GM11168 (cell line): ENCODE measurements around the gene DNAH14.

ENCODE experiments used
- in situ Hi-C: fragments of 300-500 bp; cut with MboI; formaldehyde crosslinking; loops from one replicate; pipeline ENCODE4 v1.12.0; 2022; ENCODE audit warnings: low sequenced_read_pairs; ENCODE audit not compliant: unreplicated experiment

The DNAH14 gene

DNA sequence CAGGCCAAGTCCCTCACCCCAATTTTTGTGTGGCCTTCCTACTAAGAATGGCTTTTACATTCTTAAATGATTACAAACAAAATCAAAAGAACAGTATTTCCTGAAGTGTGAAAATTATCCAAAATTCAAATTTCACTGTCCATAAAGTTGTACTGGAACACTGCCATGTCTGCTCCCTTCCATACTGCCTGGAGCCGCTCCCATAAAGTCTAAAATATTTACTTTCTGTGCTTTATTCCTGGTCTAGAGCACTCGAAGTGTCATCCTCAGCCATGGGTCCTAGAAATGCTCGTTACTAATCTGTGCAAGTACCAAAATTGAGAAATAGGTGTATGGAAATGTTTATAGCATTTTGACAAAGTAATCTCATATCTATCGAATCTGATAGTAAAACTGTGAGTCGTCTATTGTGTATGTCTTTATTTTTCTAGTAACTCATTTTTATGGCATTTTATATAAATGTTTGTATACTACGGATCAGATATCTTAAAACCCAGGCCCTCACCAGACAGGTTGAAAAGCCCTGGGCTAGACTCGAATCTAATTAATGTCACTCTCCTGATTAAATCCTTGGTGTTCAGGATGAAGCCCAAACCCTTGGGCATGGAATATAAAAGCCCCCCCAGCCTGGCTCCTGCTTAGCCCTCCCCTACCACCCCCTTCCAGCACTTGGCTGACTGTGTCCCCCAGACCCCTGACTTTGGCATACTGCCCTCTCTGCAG is 493.5 kb downstream of the DNAH14 start:
- in situ Hi-C loops, result no loop called here

DNA sequence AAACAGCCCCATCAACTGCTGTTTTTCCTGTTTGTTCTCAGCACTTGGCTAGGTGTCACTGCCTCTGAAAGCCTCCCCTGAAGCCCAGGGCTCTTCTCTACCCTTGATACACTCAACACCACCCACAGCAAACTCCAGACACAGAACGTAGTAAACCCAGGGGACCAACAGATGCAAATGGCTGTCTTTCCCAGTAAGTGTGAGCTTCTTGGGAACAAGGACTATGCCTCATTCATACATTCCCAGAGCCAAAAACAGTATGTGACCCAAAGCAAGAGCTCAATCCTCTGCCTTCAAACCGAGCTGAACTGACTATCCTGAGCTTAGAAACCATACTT is 494.0 kb downstream of the DNAH14 start:
- in situ Hi-C loops, result no loop called here

DNA sequence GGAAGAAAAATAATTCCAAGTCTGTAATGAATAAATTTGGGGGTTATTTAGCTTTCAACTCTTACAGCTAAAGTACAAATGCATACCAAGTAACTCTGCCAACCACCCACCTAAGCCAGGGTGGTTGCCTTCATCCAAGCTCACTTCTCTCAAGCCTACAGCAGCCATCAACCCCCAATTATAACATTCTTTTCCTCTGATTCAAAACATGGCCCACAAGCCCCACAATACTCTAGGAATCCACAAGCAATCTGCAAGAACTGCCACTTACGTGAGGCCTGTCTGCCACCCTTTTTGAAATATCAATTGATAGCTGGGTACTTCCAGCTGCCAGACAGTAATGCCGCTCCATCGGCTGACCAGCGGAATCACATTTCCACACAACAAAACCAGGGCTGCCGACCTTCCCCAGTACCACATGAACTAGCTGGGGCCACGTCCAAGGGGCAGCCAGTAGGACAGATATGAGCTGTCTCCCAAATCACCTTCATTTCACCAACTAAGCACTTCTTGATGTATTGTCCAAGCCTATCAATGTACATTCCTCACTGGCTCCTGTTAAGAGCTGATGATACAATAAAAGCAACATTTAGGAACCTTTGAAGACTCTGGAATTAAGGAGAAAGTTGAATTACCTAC is 495.2 kb downstream of the DNAH14 start:
- in situ Hi-C loops, result no loop called here

DNA sequence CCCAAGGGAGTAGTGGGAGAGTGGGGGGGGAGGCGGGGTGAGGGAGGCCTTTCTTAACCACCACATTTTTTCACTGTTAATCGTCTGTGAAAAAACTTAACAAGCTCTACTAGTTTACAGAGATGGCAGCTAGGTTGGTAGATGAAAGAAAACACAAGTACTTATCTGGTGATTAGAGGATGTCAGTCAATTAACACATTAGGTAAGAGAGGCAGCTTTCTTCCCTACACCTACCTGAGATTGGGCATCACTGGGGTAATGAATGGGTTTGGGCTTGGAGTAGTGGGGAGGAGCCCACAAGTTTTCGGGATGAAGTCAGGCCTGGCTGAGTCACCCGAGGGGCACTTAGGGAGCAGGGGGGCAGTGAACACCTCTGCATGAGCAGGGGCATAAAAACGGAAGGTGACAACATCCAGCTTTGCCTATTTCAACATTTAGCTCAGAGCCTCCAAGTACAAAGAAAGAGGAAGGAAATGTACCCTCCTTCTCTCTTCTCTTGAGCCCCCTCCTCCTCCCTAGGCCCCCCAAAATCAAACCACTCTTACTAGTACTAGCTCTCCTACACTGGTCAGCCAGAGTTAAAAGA is 495.8 kb downstream of the DNAH14 start:
- in situ Hi-C loops, result no loop called here

DNA sequence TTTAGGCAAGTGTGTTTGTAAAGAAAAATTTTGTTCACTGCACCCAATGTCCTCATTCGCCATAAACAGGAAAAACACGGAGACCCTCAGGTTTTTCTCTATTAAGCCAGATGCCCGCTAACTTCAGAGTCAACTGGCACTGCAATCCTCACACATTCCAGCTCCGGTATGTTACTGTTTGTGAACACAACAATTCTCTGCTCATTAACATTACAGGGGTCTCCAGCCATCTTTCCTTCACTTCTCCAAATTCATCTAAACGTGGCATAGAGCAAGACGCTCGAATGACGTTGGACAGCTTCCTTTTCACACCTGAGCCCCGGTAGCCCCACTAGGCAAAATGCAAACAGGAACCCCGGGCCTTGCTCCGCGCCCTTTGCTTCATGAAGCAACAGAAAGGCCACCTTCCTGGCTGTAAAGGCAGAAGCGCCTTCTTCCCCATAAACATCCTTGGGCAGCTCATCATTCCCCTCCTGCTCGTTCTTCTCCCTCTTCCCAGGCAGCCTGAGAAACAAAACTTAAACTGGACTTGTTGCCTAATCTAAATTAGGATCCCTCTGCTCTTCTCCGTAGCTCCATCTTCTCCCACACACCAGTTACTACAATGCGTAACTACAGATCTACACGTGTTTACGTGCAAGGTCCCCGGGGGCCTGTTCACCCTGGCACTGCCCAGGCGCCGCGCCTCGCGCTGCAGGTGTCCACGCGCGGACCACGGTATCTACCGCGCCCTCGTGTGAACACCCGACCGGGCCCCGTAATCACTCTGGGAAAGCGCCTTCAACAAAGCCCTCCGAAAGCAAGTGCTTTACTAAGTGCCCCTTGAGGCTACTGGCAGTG is 497.1 kb downstream of the DNAH14 start:
- in situ Hi-C loops, result no loop called here

DNA sequence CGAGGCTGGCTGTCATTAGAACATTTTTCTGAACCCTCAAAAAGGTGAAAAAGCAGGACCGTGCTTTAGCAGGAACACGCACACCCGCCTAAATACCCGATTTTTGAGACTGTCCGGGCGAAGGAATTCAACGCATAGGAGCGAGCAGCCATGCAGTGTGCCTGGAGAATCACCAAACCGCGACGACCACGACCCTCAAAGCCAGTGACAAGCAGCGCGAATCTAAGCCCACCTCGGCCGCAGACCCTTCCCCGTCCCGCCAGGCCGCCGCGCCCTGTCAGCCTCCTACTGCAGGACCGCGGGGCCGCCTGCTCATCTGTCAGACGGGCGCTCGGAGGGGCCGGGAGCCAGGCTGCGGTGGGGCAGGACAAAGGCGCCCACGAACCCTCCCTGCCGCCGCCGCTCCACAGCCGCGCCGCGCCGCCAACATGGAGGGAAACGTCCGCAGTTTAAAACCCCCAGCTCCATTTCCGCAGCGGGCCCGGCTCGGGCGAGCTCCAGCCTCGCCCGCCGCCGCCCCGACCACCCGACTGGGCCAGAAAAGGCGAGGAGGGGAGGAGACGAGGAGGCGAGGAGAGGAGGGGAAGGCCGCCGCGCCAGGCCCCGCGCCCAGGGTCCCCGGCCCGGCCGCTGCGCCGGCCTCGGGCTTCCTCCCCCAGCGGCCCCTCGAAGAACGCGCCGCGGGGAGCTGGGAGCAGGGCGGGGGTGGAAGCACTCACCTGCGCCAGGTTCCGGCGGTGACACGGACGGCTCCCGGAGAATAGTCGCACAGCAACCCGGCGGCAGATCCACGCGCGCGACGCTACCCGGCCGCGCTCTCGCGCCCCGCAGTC is 498.0 kb downstream of the DNAH14 start, which contains the start of gene LBR:
Gene LBR, minus strand, starts transcription at position 804 of the 833 bp plus-strand sequence. CDS start 3,963 bp downstream, outside the sequence.
- in situ Hi-C loops, result no loop called here

DNA sequence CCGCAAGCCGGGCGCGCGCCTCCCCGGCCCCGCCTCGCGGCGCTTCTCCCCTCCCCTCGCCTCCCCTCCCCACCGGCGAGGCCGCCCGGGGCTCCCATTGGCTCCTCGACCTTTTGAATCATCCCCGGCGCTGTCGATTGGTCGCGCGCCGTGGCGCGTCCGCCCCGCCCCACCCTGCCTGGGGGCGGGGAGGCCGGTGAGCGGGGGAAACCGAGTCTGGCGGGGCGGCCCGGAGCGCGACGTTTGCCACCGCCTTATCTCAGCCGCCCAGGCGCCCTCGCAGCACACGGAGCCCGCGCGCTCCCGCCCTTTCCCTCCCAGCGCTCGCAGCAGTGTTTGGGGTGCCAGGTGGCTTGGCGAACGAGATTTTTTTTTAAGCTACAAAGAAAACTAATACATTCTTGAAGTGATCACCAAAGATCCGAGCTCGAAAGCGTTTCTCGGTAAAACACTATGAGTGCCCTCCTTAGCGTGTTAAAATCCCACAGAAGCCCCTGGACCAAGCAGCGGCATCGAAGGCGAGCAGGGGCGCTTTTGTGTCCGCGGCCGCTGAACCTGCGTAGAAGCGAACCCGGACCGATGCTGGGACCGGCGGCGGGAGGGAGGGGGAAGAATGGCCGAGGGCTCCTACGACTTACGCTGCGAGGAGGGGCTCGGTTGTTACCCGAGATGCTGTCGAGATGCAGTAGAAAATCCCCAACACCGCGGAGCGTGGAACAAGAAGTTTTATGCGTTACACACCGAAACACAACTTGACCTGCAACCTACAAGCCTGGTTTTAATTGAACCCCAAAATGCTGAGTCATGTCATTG is 498.8 kb downstream of the DNAH14 start:
- in situ Hi-C loops, result no loop called here

DNA sequence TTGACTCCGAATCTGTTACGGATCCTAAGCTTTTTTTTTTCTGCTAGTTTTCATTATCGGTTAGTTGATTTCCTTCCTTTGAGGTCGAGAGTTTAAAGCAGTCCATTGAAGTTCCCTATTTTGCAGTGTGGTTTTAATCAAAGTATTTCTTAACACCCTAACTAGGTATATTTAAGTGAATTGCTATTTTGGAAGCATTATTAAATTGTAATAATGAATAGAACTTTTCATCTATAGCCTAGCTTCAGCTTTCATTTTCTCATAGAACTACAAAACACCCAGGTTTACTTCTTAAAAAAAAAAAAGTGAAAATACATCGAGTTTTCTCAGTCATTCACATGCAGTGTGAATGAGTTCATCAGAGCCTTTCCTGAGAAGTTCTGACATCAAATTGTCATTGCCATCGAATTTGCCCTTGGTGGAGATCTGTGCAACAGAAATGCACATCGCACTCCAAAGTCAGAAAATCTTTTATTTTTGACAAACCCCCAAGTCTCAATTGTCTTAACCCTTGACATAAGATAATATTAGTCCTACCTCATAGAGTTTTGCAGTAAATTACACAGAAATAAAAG is 499.5 kb downstream of the DNAH14 start:
- in situ Hi-C loops, result no loop called here

DNA sequence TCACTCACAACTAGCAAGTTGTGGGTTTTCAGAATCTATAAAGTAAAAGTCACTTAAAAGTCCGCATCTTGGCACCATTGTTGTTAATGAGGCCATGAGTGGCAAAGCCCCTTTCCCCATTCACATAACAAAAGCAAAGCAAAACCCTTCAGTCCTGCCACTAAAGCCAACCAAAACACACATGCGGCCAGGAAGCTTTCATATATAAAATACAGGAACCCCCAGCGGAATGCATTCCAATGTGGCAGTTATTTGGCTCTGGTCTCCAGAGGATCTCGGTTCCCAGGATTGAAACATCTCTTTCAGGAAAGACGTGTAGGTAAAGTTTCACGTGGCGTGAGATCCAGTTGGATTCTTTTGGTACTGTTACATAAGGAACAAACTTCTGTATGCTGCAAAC is 500.8 kb downstream of the DNAH14 start:
- in situ Hi-C loops, result no loop called here

DNA sequence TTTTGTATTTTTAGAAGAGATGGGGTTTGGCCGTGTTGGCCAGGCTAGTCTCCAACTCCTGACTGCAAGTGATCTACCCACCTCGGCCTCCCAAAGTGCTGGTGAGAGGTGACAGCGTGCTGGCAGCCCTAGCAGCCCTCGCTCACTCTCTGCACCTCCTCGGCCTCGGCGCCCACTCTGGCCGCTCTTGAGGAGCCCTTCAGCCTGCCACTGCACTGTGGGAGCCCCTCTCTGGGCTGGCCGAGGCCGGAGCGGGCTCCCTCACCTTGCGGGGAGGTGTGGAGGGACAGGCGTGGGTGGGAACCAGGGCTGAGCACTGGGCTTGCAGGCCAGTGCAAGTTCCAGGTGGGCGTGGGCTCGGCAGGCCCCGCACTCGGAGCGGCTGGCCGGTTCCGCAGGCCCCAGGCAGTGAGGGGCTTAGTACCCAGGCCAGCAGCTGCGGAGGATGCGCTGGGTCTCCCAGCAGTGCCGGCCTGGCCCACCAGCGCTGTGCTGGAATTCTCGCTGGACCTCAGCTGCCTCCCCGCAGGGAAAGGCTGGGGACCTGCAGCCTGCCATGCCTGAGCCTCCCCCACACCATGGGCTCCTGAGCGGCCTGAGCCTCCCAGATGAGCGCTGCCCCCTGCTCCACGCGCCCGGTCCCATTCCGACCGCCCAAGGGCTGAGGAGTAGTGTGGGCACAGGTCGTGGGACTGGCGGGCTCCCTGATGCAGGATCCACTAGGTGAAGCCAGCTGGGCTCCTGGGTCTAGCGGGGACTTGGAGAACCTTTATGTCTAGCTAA is 501.8 kb downstream of the DNAH14 start:
- in situ Hi-C loops, result no loop called here

DNA sequence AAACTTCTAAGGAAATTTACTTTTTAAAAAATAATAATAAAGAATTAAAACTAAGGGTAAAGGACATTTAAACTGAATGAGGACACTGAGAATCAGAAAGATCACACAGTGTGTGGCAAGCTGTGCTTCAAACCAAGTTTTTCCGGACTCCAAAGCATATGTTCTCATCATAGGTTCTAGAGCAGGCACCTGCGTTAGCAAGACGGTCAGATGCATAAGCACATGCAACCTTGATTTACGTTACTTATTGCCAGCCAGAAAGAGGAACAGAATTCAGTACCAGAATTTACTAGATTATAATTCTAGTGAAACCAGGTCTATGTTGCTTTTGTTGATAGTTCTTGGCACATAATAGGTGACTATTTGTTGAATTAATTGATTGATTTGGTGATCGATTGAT is 504.6 kb downstream of the DNAH14 start:
- in situ Hi-C loops, result no loop called here

DNA sequence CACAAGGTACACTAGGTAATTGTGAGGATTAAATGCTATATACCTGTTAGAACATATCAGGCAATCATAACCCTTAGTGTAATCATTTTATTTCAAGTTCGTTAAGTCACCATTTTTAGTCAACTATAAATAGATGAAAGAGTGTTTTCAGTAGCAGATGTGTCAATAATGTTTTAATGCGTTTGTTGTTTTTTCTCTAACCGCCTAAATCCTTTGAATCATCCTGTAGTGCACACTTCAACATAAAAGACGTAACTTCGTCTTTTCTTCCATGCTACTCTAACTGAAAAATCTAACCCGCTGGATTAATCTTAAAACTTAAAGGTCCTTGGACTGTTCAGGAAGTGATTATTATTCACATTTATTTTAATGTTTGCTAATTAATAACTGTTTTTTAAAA is 505.6 kb downstream of the DNAH14 start:
- in situ Hi-C loops, result no loop called here

DNA sequence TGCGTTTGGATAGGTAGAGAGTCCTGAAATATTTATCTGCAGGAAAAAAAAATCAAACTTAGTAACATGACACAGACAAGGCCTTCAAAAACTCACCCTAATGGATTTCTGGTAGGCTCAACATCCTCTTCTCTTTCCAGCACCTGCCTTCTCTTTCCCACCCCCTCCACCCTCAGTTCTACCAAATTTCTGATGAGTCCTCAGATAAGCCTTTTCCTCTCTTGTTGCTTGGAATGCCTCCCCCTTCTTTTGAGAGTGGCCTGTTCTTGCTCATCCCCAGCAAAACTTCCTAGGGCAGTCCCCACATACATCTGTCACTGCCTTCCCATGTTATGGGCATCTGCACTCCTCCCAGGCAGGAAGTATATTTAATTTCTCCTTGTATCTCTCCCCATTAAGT is 506.0 kb downstream of the DNAH14 start:
- in situ Hi-C loops, result no loop called here

DNA sequence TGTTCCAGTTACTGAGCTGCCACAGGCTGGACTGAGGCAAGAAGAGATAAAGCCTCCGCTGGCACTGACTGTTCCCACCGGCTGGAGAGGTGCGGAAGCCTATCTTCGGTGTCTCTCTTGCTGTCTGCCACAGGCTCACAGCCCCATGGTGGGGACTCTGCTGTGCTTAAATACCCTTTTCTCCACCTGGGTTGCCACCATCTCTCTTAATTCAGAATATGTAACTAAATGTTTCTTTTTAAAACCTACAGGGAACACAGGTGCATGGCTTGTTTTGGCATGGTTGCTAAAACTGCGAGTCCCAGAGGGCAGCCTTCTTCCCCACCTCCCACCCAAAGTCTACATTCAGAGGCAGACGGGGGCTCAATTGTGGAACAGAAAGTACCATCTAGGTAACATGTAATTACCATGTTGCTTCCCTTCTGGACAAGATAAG is 506.5 kb downstream of the DNAH14 start:
- in situ Hi-C loops, result no loop called here

DNA sequence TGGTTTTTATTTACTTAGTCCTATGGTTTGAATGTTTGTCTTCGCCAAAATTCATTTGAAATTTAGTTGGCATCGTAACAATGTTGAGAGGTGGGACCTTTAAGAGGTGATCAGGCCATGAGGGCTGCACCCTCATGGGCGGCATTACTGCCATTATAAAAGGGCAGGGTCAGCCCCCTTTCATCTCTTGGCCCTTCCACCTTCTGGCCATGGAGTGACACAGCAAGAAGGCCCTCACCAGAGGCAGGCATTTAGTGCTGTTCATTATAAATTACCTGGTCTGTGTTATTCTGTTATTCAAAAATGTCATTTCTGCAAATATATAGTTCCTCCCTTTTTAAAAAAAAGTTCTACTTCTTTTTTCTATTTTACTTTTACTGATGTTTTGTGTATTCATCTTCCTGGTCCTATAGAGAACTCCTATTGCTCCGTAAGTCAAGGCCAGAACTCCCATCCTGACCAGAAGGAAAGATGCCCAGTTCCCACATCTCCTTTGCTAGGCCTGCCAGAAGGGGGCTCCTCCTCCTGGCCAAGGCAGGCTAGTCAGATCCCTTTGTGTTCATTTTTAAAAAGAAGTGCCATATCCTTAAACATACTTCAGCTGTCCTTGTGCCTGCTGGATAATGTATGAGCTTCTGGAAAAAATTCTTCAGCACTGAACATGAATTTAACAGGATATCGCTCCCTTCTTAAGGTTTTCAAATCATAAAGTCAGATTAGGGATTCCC is 508.4 kb downstream of the DNAH14 start:
- in situ Hi-C loops, result no loop called here

DNA sequence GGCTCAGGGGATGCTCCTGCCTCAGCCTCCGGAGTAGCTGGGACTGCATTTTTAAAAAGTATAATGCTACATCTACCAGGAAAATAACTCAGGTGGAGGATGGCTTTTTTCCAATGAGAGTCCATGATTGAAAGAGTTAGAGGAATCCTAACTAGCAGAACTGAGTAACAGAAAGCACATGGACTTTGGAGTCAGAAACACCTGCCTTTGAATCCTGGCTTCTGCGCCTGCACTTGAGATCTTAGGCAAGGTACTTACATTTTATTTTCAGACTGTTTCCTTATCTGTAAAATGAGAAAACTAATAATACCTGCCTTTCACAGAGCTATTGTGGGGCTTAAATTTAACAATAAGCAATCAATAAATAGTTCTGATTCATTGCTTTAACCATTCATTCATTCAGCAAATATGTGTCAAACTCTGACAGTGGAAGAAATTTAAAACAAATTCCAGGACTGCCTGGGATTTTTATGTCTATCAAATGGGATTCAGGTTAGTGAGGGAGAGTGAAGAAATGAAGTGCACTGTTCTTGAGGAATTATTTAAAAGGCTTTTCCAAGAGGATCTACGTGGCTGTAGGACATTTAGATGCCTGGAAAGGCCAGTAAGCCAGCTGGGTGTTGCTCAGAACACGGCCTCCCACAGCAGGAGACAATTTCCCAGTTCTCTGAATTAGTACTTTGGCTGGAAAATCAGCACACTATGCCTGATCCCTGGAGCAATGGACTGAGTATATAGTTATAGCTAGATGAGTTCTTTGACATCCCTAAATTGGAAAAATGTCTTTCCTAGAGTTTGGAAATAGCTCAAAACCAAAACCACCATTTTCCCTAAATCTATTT is 511.1 kb downstream of the DNAH14 start:
- in situ Hi-C loops, result no loop called here
